Activated naive CD4-positive, alpha-beta T cell treated with anti-CD3 and anti-CD28 coated beads, Interleukin-2, amount 50 U/mL, for 24 hours (primary cell): ENCODE results near the gene CACNG4.

Source experiments
- H3K27ac Mint-ChIP-seq: one replicate; pipeline ENCODE4 v1.8.0; 2021; ENCODE audit warnings: mild to moderate bottlenecking, mixed read lengths
- H3K27me3 Mint-ChIP-seq: one replicate; pipeline ENCODE4 v1.8.0; 2021; ENCODE audit warnings: mixed read lengths
- H3K36me3 Mint-ChIP-seq: one replicate; pipeline ENCODE4 v1.8.0; 2021; ENCODE audit warnings: mixed read lengths
- H3K4me1 Mint-ChIP-seq: one replicate; pipeline ENCODE4 v1.8.0; 2021; ENCODE audit warnings: mixed read lengths
- H3K4me3 Mint-ChIP-seq: one replicate; pipeline ENCODE4 v1.8.0; 2021; ENCODE audit warnings: mild to moderate bottlenecking, mixed read lengths
- H3K9me3 Mint-ChIP-seq: one replicate; pipeline ENCODE4 v1.8.0; 2021; ENCODE audit warnings: mixed read lengths

The CACNG4 gene

DNA sequence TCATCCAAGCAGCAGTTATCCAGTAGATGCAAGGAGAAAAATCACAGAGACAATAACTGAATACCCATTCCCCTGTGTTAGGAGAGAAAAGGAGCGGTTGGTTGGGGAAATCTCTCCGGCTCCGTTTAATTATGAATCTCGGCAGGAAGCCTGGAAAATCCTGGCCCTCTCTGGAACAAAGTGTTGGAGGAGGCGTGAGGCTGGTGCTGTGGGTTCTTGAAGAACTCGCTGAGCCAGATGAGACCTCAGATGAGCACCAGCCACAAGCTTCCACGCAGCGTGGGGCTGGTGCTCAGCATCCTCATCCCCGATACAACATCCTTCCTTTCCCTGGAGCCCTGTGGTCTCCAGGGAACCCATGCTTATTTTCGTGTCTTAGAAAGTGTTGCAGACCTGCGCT lies 39.7 kb downstream of the CACNG4 start:
- peaks cover 2% of the 10 kb centered on the region for H3K36me3 Mint-ChIP-seq
- H3K4me3 Mint-ChIP-seq = no peak overlapping the region
- H3K27ac Mint-ChIP-seq = no peak overlapping the region
- peaks cover 6% of the 10 kb centered on the region for H3K9me3 Mint-ChIP-seq
- H3K4me1 Mint-ChIP-seq = no peaks in the 10 kb centered on the region
- peaks cover 3% of the 10 kb centered on the region for H3K27me3 Mint-ChIP-seq

- Mint-ChIP-seq H3K27me3 (peaks cover 6% of the 10 kb centered on the region), H3K36me3 (peaks cover 2% of the 10 kb centered on the region), H3K4me1 (no peaks in the 10 kb centered on the region), H3K4me3 (no peak overlapping the region), H3K9me3 (peaks cover 6% of the 10 kb centered on the region), H3K27ac (no peak overlapping the region)
Measured at GRCh38 chr17:67007266-67007665, 42.8 kb downstream of the CACNG4 start.

DNA sequence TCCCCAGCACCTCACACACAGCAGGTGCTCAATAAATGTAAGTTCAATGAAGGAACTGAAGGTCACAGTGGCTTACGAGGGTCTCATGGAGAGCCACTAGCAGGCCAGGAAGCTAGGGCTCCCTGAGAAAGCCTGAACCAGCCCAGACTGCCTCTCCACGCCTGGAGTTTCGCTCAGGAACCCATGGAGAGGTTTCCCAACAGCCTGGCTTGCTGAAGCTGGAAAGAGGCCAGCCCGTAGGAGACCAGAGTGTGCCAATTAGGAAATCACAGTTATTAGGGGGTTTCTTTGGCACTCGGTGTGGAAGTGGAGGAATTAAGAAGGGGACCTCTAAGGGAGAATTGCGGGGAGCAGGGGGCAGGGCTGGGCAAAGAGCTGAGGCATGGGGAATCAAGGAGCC lies 43.6 kb downstream of the CACNG4 start:
- no peak overlapping the region for H3K27ac Mint-ChIP-seq
- H3K4me1 Mint-ChIP-seq = no peaks in the 10 kb centered on the region
- H3K9me3 Mint-ChIP-seq = peaks cover 6% of the 10 kb centered on the region
- no peak overlapping the region for H3K4me3 Mint-ChIP-seq
- H3K36me3 Mint-ChIP-seq = peaks cover 2% of the 10 kb centered on the region
- H3K27me3 Mint-ChIP-seq = peaks cover 8% of the 10 kb centered on the region

DNA sequence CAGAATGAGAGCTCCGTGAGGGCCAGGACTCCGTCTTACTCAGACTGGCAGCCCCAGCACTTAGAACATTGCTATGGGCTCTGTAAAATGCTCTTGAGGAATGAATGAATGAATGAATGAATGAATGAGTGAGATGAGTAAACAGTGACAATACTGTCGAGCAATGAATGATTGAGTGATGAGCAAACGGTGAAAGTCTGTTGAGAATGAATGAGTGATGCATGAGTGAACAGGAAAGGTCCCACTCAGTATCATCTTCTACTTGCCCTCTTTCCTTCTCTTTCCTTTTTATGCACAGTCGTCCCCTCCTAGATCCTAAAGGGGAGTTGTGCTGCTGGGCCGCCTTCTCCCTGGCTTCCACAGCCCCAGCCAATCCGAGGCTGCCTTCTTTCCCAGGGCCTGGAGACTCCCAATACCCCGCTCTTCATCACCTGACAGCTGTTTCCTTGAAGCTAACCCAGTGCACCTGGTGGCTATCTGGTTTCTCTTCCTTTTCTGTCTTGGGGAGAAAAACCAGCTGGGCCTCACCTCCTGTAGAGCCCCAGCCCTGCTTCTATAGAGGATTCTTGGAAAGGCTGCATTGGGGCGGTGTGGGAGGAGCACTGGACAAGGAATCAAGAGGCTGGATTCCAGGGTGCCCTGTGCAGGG lies 47.1 kb downstream of the CACNG4 start:
- no peak overlapping the region for H3K4me3 Mint-ChIP-seq
- H3K4me1 Mint-ChIP-seq = no peaks in the 10 kb centered on the region
- H3K27ac Mint-ChIP-seq = no peak overlapping the region
- peaks cover 2% of the 10 kb centered on the region for H3K36me3 Mint-ChIP-seq
- H3K9me3 Mint-ChIP-seq = peaks cover 6% of the 10 kb centered on the region
- peaks cover 9% of the 10 kb centered on the region for H3K27me3 Mint-ChIP-seq

GRCh38 chr17:67013891-67014290 lies 49.4 kb downstream of the CACNG4 start:
- Mint-ChIP-seq H3K27ac (no peak overlapping the region), H3K27me3 (peaks cover 9% of the 10 kb centered on the region), H3K4me3 (no peak overlapping the region), H3K9me3 (no peaks in the 10 kb centered on the region), H3K4me1 (no peaks in the 10 kb centered on the region), H3K36me3 (no peaks in the 10 kb centered on the region)

GRCh38 chr17:67015001-67015400 lies 50.5 kb downstream of the CACNG4 start:
- Mint-ChIP-seq H3K36me3 (no peaks in the 10 kb centered on the region), H3K4me3 (no peak overlapping the region), H3K4me1 (no peaks in the 10 kb centered on the region), H3K27me3 (peaks cover 9% of the 10 kb centered on the region), H3K27ac (no peak overlapping the region), H3K9me3 (no peaks in the 10 kb centered on the region)

GRCh38 chr17:67016039-67016762 lies 51.7 kb downstream of the CACNG4 start:
- Mint-ChIP-seq H3K36me3 (no peaks in the 10 kb centered on the region), H3K27me3 (peaks cover 9% of the 10 kb centered on the region), H3K9me3 (no peaks in the 10 kb centered on the region), H3K4me3 (no peak overlapping the region), H3K4me1 (no peaks in the 10 kb centered on the region), H3K27ac (no peak overlapping the region)

DNA sequence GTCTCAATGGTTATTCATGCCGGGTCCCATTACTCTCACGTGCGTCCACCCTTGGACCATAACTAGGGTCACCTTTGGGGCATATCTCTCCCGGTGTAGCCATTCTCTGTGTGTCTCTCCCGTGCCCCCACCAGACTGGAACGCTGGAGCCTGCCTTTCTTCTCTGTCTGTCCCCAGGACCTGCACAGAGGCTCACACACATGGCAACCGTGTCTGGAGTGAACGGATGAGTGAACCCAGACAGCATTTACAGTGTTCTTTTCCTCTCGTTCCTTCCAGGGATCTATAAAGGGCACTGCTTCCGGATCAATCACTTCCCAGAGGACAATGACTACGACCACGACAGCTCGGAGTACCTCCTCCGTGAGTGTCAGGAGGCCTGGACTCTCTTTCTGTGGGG lies 53.4 kb downstream of the CACNG4 start:
- Mint-ChIP-seq H3K27me3 (peaks cover 5% of the 10 kb centered on the region), H3K9me3 (no peaks in the 10 kb centered on the region), H3K36me3 (no peaks in the 10 kb centered on the region), H3K27ac (no peak overlapping the region), H3K4me1 (no peaks in the 10 kb centered on the region), H3K4me3 (no peak overlapping the region)

GRCh38 chr17:67018471-67019434 lies 54.2 kb downstream of the CACNG4 start:
- Mint-ChIP-seq H3K36me3 (no peaks in the 10 kb centered on the region), H3K4me3 (no peak overlapping the region), H3K9me3 (no peaks in the 10 kb centered on the region), H3K27me3 (peaks cover 3% of the 10 kb centered on the region), H3K4me1 (no peaks in the 10 kb centered on the region), H3K27ac (no peak overlapping the region)

GRCh38 chr17:67019809-67020208 lies 55.3 kb downstream of the CACNG4 start:
- Mint-ChIP-seq H3K27me3 (peaks cover 3% of the 10 kb centered on the region), H3K27ac (no peak overlapping the region), H3K36me3 (no peaks in the 10 kb centered on the region), H3K4me1 (no peaks in the 10 kb centered on the region), H3K4me3 (no peak overlapping the region), H3K9me3 (no peaks in the 10 kb centered on the region)

DNA sequence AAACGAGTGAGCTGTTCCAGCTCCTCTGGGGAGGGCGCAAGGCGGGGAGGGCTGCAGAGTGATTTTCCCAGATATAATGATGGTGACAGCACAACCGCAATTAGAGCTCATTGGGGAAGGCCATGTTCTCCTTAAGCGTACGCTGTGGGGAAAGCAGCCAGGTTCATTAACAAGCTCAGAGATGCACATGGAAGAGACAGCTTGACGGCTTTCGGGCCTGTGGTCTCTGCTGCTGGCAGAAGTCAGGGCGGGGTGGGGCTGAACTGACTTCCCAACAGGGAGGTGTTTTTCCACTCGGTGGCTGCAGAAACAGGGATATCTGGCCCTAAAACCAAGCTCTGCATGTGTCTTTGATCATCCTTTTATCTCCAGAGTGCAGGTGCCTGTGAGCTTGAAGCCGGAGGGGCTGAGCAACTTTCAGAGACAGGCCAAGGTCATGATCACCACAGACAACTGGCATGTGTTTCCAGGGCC lies 55.8 kb downstream of the CACNG4 start:
- H3K27me3 Mint-ChIP-seq = no peaks in the 10 kb centered on the region
- H3K4me1 Mint-ChIP-seq = no peaks in the 10 kb centered on the region
- no peak overlapping the region for H3K4me3 Mint-ChIP-seq
- no peaks in the 10 kb centered on the region for H3K36me3 Mint-ChIP-seq
- no peaks in the 10 kb centered on the region for H3K9me3 Mint-ChIP-seq
- no peak overlapping the region for H3K27ac Mint-ChIP-seq

DNA sequence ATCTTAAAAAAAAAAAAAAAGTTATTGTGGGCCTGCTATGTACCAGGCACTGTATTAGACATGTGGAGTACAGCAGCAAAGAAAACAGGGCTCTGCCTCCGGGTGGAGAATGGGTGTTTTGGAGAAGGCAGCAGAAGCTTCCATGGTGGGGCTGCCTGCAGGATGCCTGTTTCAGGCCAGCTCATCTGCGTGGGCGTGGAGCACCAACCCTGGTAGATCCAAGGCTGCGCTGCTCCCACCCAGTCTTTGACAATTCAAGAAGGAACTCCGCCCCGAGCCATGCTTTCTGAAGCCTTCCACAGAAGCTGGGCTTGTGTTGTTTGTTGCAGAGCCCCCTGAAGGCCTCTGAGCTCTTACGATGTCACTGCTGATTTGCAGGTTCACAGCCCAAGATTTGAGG lies 56.7 kb downstream of the CACNG4 start:
- Mint-ChIP-seq H3K27me3 (no peaks in the 10 kb centered on the region), H3K4me1 (no peaks in the 10 kb centered on the region), H3K9me3 (no peaks in the 10 kb centered on the region), H3K36me3 (no peaks in the 10 kb centered on the region), H3K27ac (no peak overlapping the region), H3K4me3 (no peak overlapping the region)

DNA sequence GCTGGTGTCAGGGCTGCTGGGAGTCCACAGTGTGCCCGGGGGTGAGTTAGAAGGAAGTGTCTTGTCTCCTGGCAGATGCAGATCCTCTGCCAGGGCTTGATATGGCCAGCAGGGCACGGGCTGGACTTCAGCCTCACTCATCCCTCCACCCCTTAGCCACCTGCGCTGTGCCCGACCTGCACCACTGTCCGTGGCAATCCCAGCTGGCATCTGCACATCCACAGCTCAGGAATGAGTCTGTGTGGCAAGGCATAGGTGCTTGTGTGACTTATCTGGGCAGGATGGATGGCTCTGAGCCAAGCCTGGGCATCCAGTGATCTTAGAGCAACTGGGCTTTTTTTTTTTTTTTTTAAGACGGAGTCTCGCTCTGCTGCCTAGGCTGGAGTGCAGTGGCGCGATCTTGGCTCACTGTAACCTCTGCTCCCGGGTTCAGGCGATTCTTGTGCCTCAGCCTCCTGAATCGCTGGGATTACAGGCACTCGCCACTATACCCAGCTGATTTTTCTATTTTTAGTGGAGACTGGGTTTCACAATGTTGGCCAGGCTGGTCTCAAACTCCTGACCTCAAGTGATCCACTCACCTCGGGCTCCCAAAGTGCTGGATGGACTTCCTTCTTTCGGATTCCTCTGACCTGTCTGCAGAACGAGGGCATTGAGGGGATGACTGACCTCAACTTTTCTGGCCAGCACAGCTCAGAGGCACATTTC lies 57.4 kb downstream of the CACNG4 start:
- H3K27ac Mint-ChIP-seq = no peak overlapping the region

DNA sequence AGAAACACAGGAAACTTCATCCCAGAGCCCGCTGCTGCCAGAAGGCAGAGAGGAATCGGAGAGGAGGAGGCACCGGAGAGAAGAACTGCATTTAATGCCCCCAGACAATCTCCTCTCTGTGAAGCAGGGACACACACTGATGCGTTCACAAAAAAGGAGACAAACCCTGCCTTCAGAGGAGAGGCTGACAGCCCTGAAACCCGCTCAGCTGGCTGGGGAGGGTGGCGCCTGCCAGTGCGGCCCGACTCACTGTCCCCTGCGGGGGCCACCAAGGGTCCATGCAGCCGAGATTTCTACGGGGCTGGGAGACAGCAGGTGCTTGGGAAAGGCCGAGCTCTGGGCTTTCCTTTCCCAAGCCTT lies 57.9 kb downstream of the CACNG4 start:
- Mint-ChIP-seq H3K4me1 (no peaks in the 10 kb centered on the region), H3K27ac (no peak overlapping the region), H3K9me3 (no peaks in the 10 kb centered on the region), H3K36me3 (no peaks in the 10 kb centered on the region), H3K27me3 (no peaks in the 10 kb centered on the region), H3K4me3 (no peak overlapping the region)

More for the DNA sequence above, 57.4 kb downstream of the CACNG4 start:
- Mint-ChIP-seq H3K4me3 (no peak overlapping the region), H3K4me1 (no peaks in the 10 kb centered on the region), H3K27me3 (no peaks in the 10 kb centered on the region), H3K9me3 (no peaks in the 10 kb centered on the region), H3K36me3 (no peaks in the 10 kb centered on the region)

DNA sequence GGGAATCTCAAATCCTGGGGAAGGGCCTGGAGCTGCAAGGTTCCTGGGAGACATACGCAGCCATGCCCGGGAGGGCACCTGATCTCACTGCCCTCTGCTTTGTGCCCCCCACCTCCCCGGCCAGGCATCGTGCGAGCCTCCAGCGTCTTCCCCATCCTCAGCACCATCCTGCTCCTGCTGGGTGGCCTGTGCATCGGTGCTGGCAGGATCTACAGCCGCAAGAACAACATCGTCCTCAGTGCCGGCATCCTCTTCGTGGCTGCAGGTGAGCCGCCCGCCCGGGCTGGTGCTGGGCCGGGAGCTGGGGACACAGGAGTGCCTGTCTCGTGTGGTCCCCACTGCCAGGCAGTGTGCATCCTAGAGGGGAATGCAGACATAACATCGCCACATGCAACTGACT lies 60.2 kb downstream of the CACNG4 start:
- H3K36me3 Mint-ChIP-seq = no peaks in the 10 kb centered on the region
- no peak overlapping the region for H3K4me3 Mint-ChIP-seq
- no peaks in the 10 kb centered on the region for H3K4me1 Mint-ChIP-seq

More for the DNA sequence above, 60.2 kb downstream of the CACNG4 start:
- Mint-ChIP-seq H3K9me3 (no peaks in the 10 kb centered on the region), H3K27me3 (no peaks in the 10 kb centered on the region), H3K27ac (no peak overlapping the region)
